T-helper 17 cell (primary cell): ENCODE data around the gene MYO18A. TPM values are rescaled to one million over a fixed set of nuclear protein-coding genes. Genes with fewer than 3 reads are reported as not detected.
A peak's percentile ranks its signal among the peaks of the same experiment; 100 is the strongest.
"Not testable (repeated sequence)": the region's sequence is repeated elsewhere in the genome, so short reads cannot be mapped to it uniquely, and the experiment has no call there.

Experiments used
- ATAC-seq: fragments of 150-1000 bp; cut with Tn5 transposase; 2 replicates; pipeline ENCODE4 v1.10.0; 2021; ENCODE audit warnings: mild to moderate bottlenecking, moderate library complexity
- DNase-seq, 3 donors: peaks; one replicate each; pipeline versions ENCODE4 v3.0.0 to v3.0.0-alpha.2; 2020 to 2021
- H3K9me3 ChIP-seq: one replicate; pipeline ENCODE4 v1.7.0; 2013; ENCODE audit warnings: low read length, mild to moderate bottlenecking; ENCODE audit not compliant: control insufficient read depth, poor library complexity, severe bottlenecking
- H3K27ac Mint-ChIP-seq: one replicate; pipeline ENCODE4 v1.8.0; 2022; ENCODE audit warnings: mild to moderate bottlenecking, moderate library complexity, mixed read lengths
- H3K27me3 Mint-ChIP-seq: one replicate; pipeline ENCODE4 v1.8.0; 2022; ENCODE audit warnings: mixed read lengths
- H3K36me3 Mint-ChIP-seq: one replicate; pipeline ENCODE4 v1.8.0; 2022; ENCODE audit warnings: low read depth, mixed read lengths
- H3K4me1 Mint-ChIP-seq: one replicate; pipeline ENCODE4 v1.8.0; 2022; ENCODE audit warnings: mild to moderate bottlenecking, mixed read lengths
- H3K4me3 Mint-ChIP-seq: one replicate; pipeline ENCODE4 v1.8.0; 2022; ENCODE audit warnings: mild to moderate bottlenecking, moderate library complexity, mixed read lengths
- total RNA-seq, 4 donors: library from RNA in 2 of 4; stranded (reverse) in 2 of 4; gene quantifications; one replicate each; pipeline ENCODE4 v1.2.3 and lab custom pipeline; 2022 to 2026

The MYO18A gene, protein sequence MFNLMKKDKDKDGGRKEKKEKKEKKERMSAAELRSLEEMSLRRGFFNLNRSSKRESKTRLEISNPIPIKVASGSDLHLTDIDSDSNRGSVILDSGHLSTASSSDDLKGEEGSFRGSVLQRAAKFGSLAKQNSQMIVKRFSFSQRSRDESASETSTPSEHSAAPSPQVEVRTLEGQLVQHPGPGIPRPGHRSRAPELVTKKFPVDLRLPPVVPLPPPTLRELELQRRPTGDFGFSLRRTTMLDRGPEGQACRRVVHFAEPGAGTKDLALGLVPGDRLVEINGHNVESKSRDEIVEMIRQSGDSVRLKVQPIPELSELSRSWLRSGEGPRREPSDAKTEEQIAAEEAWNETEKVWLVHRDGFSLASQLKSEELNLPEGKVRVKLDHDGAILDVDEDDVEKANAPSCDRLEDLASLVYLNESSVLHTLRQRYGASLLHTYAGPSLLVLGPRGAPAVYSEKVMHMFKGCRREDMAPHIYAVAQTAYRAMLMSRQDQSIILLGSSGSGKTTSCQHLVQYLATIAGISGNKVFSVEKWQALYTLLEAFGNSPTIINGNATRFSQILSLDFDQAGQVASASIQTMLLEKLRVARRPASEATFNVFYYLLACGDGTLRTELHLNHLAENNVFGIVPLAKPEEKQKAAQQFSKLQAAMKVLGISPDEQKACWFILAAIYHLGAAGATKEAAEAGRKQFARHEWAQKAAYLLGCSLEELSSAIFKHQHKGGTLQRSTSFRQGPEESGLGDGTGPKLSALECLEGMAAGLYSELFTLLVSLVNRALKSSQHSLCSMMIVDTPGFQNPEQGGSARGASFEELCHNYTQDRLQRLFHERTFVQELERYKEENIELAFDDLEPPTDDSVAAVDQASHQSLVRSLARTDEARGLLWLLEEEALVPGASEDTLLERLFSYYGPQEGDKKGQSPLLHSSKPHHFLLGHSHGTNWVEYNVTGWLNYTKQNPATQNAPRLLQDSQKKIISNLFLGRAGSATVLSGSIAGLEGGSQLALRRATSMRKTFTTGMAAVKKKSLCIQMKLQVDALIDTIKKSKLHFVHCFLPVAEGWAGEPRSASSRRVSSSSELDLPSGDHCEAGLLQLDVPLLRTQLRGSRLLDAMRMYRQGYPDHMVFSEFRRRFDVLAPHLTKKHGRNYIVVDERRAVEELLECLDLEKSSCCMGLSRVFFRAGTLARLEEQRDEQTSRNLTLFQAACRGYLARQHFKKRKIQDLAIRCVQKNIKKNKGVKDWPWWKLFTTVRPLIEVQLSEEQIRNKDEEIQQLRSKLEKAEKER (N-terminal part only)
- total RNA-seq (100 to 1,000 TPM; 142 to 153 TPM), total RNA-seq (lab: John Stamatoyannopoulos, UW) (187 to 493 reads per million in 2 donors)

- peaks cover 28% of the 10 kb centered on the region for H3K4me1 Mint-ChIP-seq
- H3K27me3 Mint-ChIP-seq: peaks cover 4% of the 10 kb centered on the region
- no peaks in the 10 kb centered on the region for H3K9me3 ChIP-seq
- ATAC-seq (peak; percentile 94), DNase-seq (peak; percentile 69 to 78 (median 71))
- H3K36me3 Mint-ChIP-seq: no peaks in the 10 kb centered on the region
- peak within 1 kb of the TSS; percentile 91 for H3K27ac Mint-ChIP-seq
- peak within 1 kb of the TSS; percentile 63 for H3K4me3 Mint-ChIP-seq
Measured at GRCh38 chr17:29180034-29180787, at the start of gene MYO18A. MYO18A (minus strand) TSS chr17:29180398; CDS start chr17:29166940, 13,458 bp downstream.

DNA sequence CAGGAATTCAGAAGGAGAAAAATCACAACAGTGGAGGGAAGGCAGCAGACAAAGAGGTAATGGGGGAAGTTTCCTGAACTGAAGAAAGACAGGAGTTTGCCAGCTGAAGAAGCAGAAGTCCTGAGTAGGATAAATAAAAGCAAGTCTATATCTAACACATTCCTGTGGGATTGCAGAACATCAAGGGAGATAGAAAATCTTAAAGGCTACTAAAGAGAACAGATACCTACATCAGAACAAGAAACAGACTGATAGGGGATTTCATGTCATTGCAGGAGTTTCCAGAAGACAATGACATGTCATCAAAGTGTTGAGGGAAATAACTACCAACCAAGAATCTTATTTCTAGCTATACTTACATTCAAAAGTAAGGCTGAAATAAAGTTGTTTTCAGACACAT, 45.2 kb upstream of the MYO18A start:
- no peak for DNase-seq
- no peak for ATAC-seq
- H3K27ac Mint-ChIP-seq: peak overlapping the region; percentile 21
- H3K27me3 Mint-ChIP-seq: peaks cover 4% of the 10 kb centered on the region
- peaks cover 11% of the 10 kb centered on the region for H3K4me1 Mint-ChIP-seq
- H3K36me3 Mint-ChIP-seq: no peaks in the 10 kb centered on the region
- no peaks in the 10 kb centered on the region for H3K9me3 ChIP-seq
- no peak overlapping the region for H3K4me3 Mint-ChIP-seq

DNA sequence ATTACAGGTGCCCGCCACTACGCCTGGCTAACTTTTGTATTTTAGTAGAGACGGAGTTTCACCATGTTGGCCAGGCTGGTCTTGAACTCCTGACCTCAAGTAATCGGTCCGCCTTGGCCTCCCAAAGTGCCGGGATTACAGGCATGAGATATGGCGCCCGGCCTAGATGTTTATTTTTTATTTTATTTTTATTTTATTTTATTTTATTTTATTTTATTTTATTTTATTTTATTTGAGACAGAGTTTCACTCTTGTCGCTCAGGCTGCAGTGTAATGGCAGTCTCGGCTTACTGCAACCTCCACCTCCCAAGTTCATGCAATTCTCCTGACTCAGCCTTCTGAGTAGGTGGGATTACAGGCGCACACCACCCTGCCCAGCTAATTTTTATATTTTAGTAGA, 41.1 kb upstream of the MYO18A start:
- H3K27ac Mint-ChIP-seq, H3K9me3 ChIP-seq, DNase-seq, ATAC-seq, H3K4me3 Mint-ChIP-seq, H3K27me3 Mint-ChIP-seq, H3K36me3 Mint-ChIP-seq: not testable (repeated sequence)
- peaks cover 16% of the 10 kb centered on the region for H3K4me1 Mint-ChIP-seq

DNA sequence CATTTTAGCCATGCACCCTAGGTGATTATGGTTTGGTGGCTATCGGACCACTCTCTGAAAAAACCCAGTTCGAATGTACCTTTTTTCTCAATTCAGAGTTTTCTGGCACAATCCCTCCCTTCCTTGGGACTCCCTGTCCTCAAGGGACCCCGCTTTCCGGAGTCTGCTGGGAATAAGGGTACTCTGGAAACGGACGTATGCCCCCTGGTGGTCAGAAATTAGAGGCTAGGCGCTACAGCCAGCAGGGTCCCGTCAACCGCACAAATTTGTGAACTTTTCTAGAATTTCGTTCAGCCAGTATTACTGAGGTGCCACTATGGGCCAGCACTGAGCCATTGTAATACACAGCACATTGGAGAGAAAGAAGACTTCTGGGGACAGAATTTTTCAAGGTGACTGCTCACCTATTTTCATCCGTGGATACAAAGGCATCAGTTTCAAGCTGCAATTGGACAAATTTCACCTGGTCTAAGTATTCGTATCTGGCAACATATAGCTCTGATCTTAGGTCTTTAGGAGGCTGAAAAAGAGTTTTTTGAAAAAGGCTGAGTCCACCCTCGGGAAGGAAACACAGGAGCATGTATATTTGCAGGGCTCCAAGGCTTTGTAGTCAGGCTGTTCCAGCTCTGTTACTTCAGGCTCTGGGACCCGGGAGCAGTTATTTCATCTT, 39.3 kb upstream of the MYO18A start:
- Mint-ChIP-seq H3K36me3 (no peaks in the 10 kb centered on the region), H3K4me3 (no peak overlapping the region), H3K27ac (no peak overlapping the region), H3K4me1 (peaks cover 9% of the 10 kb centered on the region), H3K27me3 (peaks cover 11% of the 10 kb centered on the region)
- ATAC-seq (peak; percentile 95), DNase-seq (peak; percentile 46 to 58 (median 50))
- H3K9me3 ChIP-seq: no peaks in the 10 kb centered on the region

- peak overlapping the region; percentile 8 for H3K27ac Mint-ChIP-seq
- peaks cover 9% of the 10 kb centered on the region for H3K4me1 Mint-ChIP-seq
- H3K36me3 Mint-ChIP-seq: no peaks in the 10 kb centered on the region
- no peaks in the 10 kb centered on the region for H3K9me3 ChIP-seq
- peaks cover 11% of the 10 kb centered on the region for H3K27me3 Mint-ChIP-seq
- DNase-seq (no peak), ATAC-seq (no peak)
- H3K4me3 Mint-ChIP-seq: no peak overlapping the region
Measured at GRCh38 chr17:29216856-29217255, 36.7 kb upstream of the MYO18A start.

DNA sequence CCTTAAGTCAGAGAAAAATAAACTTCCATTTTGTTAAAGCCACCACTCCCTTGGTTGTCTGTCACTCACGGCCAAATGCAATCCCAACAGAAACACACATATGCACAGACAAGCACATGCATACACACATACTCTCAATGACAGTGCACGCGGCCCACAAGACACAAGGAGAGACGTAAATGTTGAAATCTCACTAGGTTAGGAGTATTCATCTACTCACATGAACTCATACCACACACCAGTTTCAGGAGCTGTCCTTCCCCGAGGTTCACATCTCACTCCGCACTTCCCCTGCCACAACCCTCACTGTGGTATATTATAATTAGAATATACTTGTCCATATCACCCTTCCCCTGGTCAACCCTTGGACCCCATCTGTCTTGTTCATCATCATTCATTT, 36.0 kb upstream of the MYO18A start:
- no peaks in the 10 kb centered on the region for H3K9me3 ChIP-seq
- ATAC-seq (no peak), DNase-seq (no peak)
- H3K4me3 Mint-ChIP-seq: no peak overlapping the region
- H3K36me3 Mint-ChIP-seq: no peaks in the 10 kb centered on the region
- peaks cover 11% of the 10 kb centered on the region for H3K27me3 Mint-ChIP-seq
- H3K4me1 Mint-ChIP-seq: peaks cover 9% of the 10 kb centered on the region
- peak overlapping the region; percentile 8 for H3K27ac Mint-ChIP-seq

DNA sequence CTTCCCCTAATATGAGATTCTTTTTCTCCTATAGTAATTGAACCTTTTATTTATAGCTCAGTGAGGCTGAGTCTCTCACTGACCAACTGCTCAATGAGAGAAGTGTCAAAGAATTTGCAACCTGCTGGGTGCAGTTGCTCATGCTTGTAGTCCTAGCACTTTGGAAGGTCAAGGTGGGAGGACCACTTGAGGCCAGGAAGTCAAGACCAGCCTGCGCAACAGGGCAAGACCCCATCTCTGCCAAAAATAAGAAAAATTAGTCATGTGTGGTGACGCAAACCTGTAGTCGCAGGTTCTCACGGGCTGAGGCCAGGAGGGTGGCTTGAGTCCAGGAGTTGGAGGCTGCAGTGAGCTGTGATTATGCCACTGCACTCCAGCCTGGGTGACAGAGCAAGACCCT, 35.5 kb upstream of the MYO18A start:
- DNase-seq: no peak
- no peak for ATAC-seq
- no peaks in the 10 kb centered on the region for H3K36me3 Mint-ChIP-seq
- H3K4me1 Mint-ChIP-seq: peaks cover 9% of the 10 kb centered on the region
- H3K27ac Mint-ChIP-seq: no peak overlapping the region
- no peak overlapping the region for H3K4me3 Mint-ChIP-seq
- no peaks in the 10 kb centered on the region for H3K9me3 ChIP-seq
- peaks cover 11% of the 10 kb centered on the region for H3K27me3 Mint-ChIP-seq

GRCh38 chr17:29215174-29215573, 35.0 kb upstream of the MYO18A start:
- no peaks in the 10 kb centered on the region for H3K36me3 Mint-ChIP-seq
- peaks cover 9% of the 10 kb centered on the region for H3K4me1 Mint-ChIP-seq
- ATAC-seq (no peak), DNase-seq (no peak)
- no peak overlapping the region for H3K4me3 Mint-ChIP-seq
- peaks cover 11% of the 10 kb centered on the region for H3K27me3 Mint-ChIP-seq
- H3K9me3 ChIP-seq: no peaks in the 10 kb centered on the region
- no peak overlapping the region for H3K27ac Mint-ChIP-seq

GRCh38 chr17:29214215-29215146, 34.3 kb upstream of the MYO18A start:
- H3K9me3 ChIP-seq: no peaks in the 10 kb centered on the region
- H3K4me3 Mint-ChIP-seq: no peak overlapping the region
- peaks cover 6% of the 10 kb centered on the region for H3K4me1 Mint-ChIP-seq
- peaks cover 11% of the 10 kb centered on the region for H3K27me3 Mint-ChIP-seq
- DNase-seq: no peak
- no peaks in the 10 kb centered on the region for H3K36me3 Mint-ChIP-seq
- no peak for ATAC-seq
- no peak overlapping the region for H3K27ac Mint-ChIP-seq

GRCh38 chr17:29212681-29213121, 32.5 kb upstream of the MYO18A start:
- peaks cover 11% of the 10 kb centered on the region for H3K27me3 Mint-ChIP-seq
- no peak overlapping the region for H3K4me3 Mint-ChIP-seq
- no peak for ATAC-seq
- peaks cover 5% of the 10 kb centered on the region for H3K4me1 Mint-ChIP-seq
- no peak for DNase-seq
- H3K9me3 ChIP-seq: no peaks in the 10 kb centered on the region
- H3K27ac Mint-ChIP-seq: no peak overlapping the region
- H3K36me3 Mint-ChIP-seq: no peaks in the 10 kb centered on the region

- no peak for ATAC-seq
- H3K36me3 Mint-ChIP-seq: no peaks in the 10 kb centered on the region
- H3K4me1 Mint-ChIP-seq: peaks cover under 1% of the 10 kb centered on the region
- no peak overlapping the region for H3K27ac Mint-ChIP-seq
- no peak for DNase-seq
- peaks cover 6% of the 10 kb centered on the region for H3K27me3 Mint-ChIP-seq
- H3K9me3 ChIP-seq: no peaks in the 10 kb centered on the region
- no peak overlapping the region for H3K4me3 Mint-ChIP-seq
Measured at GRCh38 chr17:29212094-29212631, 32.0 kb upstream of the MYO18A start.
